ENCODE results near the gene ESPL1. TPM values are rescaled to one million over a fixed set of nuclear protein-coding genes. Genes with fewer than 3 reads are reported as not detected.

ESPL1 gene
- total RNA-seq, 1 donor from 2014 or later = 0.35 TPM

DNA sequence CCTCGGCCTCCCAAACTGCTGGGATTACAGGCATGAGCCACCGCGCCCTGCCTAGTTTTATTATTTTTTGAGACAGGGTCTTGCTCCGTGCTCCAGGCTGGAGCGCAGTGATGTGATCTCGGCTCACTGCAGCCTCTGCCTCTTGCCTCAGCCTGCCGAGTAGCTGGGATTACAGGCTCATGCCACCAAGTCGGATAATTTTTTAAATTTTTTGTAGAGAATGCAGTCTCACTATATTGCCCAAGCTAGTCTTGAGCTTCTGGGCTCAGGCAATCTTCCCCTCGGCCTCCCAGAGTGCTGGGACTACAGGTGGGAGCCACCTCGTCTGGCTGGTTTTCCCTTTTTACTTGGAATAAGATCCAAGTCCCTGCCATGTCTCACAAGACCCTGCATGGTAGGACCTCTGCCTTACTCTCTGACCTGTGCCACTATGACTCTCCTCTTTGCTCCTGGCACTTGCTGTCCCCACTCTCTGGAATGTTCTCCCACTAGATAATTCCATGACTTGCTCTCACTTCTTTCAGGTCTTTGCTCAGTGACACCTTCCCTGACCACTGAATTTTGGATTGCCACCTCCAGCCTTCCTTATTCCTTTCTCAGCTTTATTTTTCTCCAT is 28.3 kb upstream of the ESPL1 start:
- Histone ChIP-seq H3K4me3 (no peak overlapping the region), H3K4me1 (peaks cover 3% of the 10 kb centered on the region), H3K36me3 (no peaks in the 10 kb centered on the region), H3K27me3 (no peaks in the 10 kb centered on the region), H3K27ac (no peak overlapping the region), H3K9me3 (no peaks in the 10 kb centered on the region)
- no peak for DNase-seq
- intact Hi-C loops (cut with DNase I) = no loop called here
- ATAC-seq = no peak
- TF ChIP-seq CTCF (IDR thresholded peaks at IDR 0.05) = no peak

DNA sequence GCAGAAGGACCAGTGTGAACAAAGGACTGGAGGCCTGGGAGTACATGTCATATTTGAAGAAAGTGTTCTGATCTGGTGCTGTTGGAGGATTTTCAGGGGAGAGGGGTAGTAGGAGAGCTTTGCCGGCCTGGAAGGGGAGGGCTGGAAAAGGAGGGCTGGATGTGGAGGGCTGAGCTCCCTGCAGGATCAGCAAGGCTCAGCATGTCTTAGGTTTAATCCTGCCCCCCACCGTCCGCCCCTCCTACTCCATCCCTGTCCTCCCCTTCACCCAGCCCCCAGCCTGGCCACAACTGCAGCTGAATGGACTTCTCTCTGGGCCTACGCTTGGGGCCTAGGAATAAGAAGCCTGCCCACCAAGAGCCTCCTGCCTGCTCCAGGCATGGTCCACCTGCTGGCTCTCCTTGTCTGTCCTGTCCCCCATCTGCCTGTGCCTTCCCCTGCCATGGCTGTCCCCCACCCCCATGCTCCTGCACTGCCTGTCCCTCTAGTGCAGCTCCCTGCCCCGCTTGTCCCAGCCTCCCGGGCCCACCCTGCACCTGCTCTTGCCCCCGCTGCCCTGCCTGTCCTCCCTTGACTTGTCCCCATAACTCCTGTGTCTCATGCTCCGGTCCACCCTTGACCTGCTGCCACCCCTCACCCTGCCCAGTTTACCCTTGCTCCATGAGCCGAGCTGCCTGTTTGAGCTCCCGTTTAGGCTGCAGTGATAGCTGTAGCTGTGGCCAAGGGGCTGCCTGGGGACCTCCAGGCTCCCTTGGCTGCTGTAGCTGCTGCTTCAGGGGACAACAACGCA is 26.3 kb upstream of the ESPL1 start:
- Histone ChIP-seq H3K27me3 (no peaks in the 10 kb centered on the region), H3K36me3 (no peaks in the 10 kb centered on the region), H3K9me3 (no peaks in the 10 kb centered on the region), H3K27ac (no peak overlapping the region), H3K4me3 (no peak overlapping the region), H3K4me1 (no peaks in the 10 kb centered on the region)
- ATAC-seq (peak; percentile 22), DNase-seq (no peak)
- TF ChIP-seq CTCF (IDR thresholded peaks at IDR 0.05) = no peak
- intact Hi-C loops (cut with DNase I) = no loop called here

GRCh38 chr12:53244337-53244736 is 23.8 kb upstream of the ESPL1 start:
- H3K4me1 ChIP-seq = no peaks in the 10 kb centered on the region
- H3K4me3 ChIP-seq = no peak overlapping the region
- DNase-seq (no peak), ATAC-seq (no peak)
- no peak overlapping the region for H3K27ac ChIP-seq
- H3K27me3 ChIP-seq = no peaks in the 10 kb centered on the region
- no peaks in the 10 kb centered on the region for H3K9me3 ChIP-seq
- intact Hi-C loops (cut with DNase I) = no loop called here
- TF ChIP-seq CTCF (IDR thresholded peaks at IDR 0.05) = no peak
- no peaks in the 10 kb centered on the region for H3K36me3 ChIP-seq

DNA sequence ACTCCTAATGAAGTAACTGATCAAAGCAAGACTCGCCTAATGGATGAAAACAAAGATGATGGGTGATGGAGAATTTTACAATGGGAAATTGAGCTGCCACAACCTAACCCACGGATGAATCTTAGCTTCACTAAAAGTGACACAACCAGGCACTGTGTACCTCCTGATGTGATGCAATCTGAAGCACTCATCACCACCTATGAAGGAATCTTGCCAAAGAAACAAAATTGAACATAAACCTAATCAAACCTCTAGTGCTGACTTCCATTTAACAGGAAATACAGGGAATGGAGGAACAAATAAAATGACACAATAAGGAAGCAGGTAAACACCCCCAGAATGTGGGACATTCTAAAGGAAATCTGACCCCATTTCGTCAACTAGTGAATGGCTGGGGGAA is 22.8 kb upstream of the ESPL1 start:
- DNase-seq (no peak), ATAC-seq (no peak)
- Histone ChIP-seq H3K4me1 (no peaks in the 10 kb centered on the region), H3K4me3 (no peak overlapping the region), H3K27ac (no peak overlapping the region), H3K36me3 (no peaks in the 10 kb centered on the region), H3K27me3 (no peaks in the 10 kb centered on the region), H3K9me3 (no peaks in the 10 kb centered on the region)
- no peak for TF ChIP-seq CTCF (IDR thresholded peaks at IDR 0.05)
- intact Hi-C loops (cut with DNase I) = no loop called here

GRCh38 chr12:53251477-53252348 is 16.4 kb upstream of the ESPL1 start:
- H3K4me1 ChIP-seq = peaks cover 20% of the 10 kb centered on the region
- ATAC-seq (peak; percentile 91), DNase-seq (peak; percentile 90)
- TF ChIP-seq CTCF (IDR thresholded peaks at IDR 0.05) = peak; percentile 35
- peak overlapping the region; percentile 87 for H3K4me3 ChIP-seq
- peak overlapping the region; percentile 92 for H3K27ac ChIP-seq
- H3K27me3 ChIP-seq = no peaks in the 10 kb centered on the region
- intact Hi-C loops (cut with DNase I) = no loop called here
- H3K9me3 ChIP-seq = no peaks in the 10 kb centered on the region
- no peaks in the 10 kb centered on the region for H3K36me3 ChIP-seq

All from upper lobe of right lung (tissue), 1 donor.